ENCODE measurements around the gene MYL12A.

Gene MYL12A

GRCh38 chr18:3236470-3236869 lies 11.1 kb upstream of the MYL12A start (continued):
- TF ChIP-seq, protein P1, sequence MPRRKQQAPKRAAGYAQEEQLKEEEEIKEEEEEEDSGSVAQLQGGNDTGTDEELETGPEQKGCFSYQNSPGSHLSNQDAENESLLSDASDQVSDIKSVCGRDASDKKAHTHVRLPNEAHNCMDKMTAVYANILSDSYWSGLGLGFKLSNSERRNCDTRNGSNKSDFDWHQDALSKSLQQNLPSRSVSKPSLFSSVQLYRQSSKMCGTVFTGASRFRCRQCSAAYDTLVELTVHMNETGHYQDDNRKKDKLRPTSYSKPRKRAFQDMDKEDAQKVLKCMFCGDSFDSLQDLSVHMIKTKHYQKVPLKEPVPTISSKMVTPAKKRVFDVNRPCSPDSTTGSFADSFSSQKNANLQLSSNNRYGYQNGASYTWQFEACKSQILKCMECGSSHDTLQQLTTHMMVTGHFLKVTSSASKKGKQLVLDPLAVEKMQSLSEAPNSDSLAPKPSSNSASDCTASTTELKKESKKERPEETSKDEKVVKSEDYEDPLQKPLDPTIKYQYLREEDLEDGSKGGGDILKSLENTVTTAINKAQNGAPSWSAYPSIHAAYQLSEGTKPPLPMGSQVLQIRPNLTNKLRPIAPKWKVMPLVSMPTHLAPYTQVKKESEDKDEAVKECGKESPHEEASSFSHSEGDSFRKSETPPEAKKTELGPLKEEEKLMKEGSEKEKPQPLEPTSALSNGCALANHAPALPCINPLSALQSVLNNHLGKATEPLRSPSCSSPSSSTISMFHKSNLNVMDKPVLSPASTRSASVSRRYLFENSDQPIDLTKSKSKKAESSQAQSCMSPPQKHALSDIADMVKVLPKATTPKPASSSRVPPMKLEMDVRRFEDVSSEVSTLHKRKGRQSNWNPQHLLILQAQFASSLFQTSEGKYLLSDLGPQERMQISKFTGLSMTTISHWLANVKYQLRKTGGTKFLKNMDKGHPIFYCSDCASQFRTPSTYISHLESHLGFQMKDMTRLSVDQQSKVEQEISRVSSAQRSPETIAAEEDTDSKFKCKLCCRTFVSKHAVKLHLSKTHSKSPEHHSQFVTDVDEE (CRISPR knock-in tag; IDR thresholded peaks at IDR 0.05), result no peak

- TF ChIP-seq, protein P2, sequence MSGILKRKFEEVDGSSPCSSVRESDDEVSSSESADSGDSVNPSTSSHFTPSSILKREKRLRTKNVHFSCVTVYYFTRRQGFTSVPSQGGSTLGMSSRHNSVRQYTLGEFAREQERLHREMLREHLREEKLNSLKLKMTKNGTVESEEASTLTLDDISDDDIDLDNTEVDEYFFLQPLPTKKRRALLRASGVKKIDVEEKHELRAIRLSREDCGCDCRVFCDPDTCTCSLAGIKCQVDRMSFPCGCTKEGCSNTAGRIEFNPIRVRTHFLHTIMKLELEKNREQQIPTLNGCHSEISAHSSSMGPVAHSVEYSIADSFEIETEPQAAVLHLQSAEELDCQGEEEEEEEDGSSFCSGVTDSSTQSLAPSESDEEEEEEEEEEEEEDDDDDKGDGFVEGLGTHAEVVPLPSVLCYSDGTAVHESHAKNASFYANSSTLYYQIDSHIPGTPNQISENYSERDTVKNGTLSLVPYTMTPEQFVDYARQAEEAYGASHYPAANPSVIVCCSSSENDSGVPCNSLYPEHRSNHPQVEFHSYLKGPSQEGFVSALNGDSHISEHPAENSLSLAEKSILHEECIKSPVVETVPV (CRISPR knock-in tag; IDR thresholded peaks at IDR 0.05), result no peak
- TF ChIP-seq SNAI2 (CRISPR knock-in tag; IDR thresholded peaks at IDR 0.05) (no peak), ZFP3 (CRISPR knock-in tag; IDR thresholded peaks at IDR 0.05) (no peak), BACH2 (CRISPR knock-in tag; IDR thresholded peaks at IDR 0.05; ENCODE audit: borderline replicate concordance) (no peak), POU6F1 (CRISPR knock-in tag; IDR thresholded peaks at IDR 0.05; ENCODE audit: borderline replicate concordance, low read depth) (no peak), TCF4 (CRISPR knock-in tag; IDR thresholded peaks at IDR 0.05; ENCODE audit: borderline replicate concordance) (no peak), TOX (CRISPR knock-in tag; IDR thresholded peaks at IDR 0.05; ENCODE audit: borderline replicate concordance) (no peak), ZFP30 (CRISPR knock-in tag; IDR thresholded peaks at IDR 0.05) (no peak), ZC3H10 (CRISPR knock-in tag; IDR thresholded peaks at IDR 0.05) (no peak), ZNF70 (CRISPR knock-in tag; IDR thresholded peaks at IDR 0.05) (no peak)
- ATAC-seq, result peak; percentile 52; the same call in 2 of the 3 replicates
Measured at GRCh38 chr18:3238742-3239141, 8.9 kb upstream of the MYL12A start.

- ATAC-seq, result no peak
- TF ChIP-seq ZC3H10 (CRISPR knock-in tag; IDR thresholded peaks at IDR 0.05), result no peak
- no peak for TF ChIP-seq ZFP30 (CRISPR knock-in tag; IDR thresholded peaks at IDR 0.05)
- no peak for TF ChIP-seq ISL1 (CRISPR knock-in tag; IDR thresholded peaks at IDR 0.05)
- TF ChIP-seq GLIS3 (CRISPR knock-in tag; IDR thresholded peaks at IDR 0.05), result no peak
- TF ChIP-seq ARNTL (CRISPR knock-in tag; IDR thresholded peaks at IDR 0.05; ENCODE audit: borderline replicate concordance, low read depth), result no peak
- TF ChIP-seq, protein P3, sequence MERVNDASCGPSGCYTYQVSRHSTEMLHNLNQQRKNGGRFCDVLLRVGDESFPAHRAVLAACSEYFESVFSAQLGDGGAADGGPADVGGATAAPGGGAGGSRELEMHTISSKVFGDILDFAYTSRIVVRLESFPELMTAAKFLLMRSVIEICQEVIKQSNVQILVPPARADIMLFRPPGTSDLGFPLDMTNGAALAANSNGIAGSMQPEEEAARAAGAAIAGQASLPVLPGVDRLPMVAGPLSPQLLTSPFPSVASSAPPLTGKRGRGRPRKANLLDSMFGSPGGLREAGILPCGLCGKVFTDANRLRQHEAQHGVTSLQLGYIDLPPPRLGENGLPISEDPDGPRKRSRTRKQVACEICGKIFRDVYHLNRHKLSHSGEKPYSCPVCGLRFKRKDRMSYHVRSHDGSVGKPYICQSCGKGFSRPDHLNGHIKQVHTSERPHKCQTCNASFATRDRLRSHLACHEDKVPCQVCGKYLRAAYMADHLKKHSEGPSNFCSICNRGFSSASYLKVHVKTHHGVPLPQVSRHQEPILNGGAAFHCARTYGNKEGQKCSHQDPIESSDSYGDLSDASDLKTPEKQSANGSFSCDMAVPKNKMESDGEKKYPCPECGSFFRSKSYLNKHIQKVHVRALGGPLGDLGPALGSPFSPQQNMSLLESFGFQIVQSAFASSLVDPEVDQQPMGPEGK (CRISPR knock-in tag; IDR thresholded peaks at IDR 0.05; ENCODE audit: borderline replicate concordance), result no peak
- no peak for TF ChIP-seq ZNF70 (CRISPR knock-in tag; IDR thresholded peaks at IDR 0.05)
- TF ChIP-seq PPARA (CRISPR knock-in tag; IDR thresholded peaks at IDR 0.05; ENCODE audit: borderline replicate concordance), result no peak
- TF ChIP-seq ZNF8 (CRISPR knock-in tag; IDR thresholded peaks at IDR 0.05), result no peak
- TF ChIP-seq SNAI2 (CRISPR knock-in tag; IDR thresholded peaks at IDR 0.05), result no peak
- no peak for TF ChIP-seq RARB (CRISPR knock-in tag; IDR thresholded peaks at IDR 0.05)
- TF ChIP-seq BACH2 (CRISPR knock-in tag; IDR thresholded peaks at IDR 0.05; ENCODE audit: borderline replicate concordance), result no peak
- TF ChIP-seq ZNF565 (CRISPR knock-in tag; conservative IDR thresholded peaks at IDR 0.05; ENCODE audit: low read depth), result no peak
- no peak for TF ChIP-seq OSR1 (CRISPR knock-in tag; IDR thresholded peaks at IDR 0.05)
- TF ChIP-seq ESRRG (CRISPR knock-in tag; IDR thresholded peaks at IDR 0.05), result no peak
- no peak for TF ChIP-seq TOX (CRISPR knock-in tag; IDR thresholded peaks at IDR 0.05; ENCODE audit: borderline replicate concordance)
- TF ChIP-seq ZFP3 (CRISPR knock-in tag; IDR thresholded peaks at IDR 0.05), result no peak
- TF ChIP-seq, protein P2 (CRISPR knock-in tag; IDR thresholded peaks at IDR 0.05), result no peak
- TF ChIP-seq CREB5 (CRISPR knock-in tag; IDR thresholded peaks at IDR 0.05; ENCODE audit: low read depth), result no peak
Measured at GRCh38 chr18:3245185-3245564, 2.4 kb upstream of the MYL12A start.
